GM12874 (cell line): ENCODE results near the gene ZNF385B.

ENCODE experiments used
- CTCF ChIP-seq: IDR thresholded peaks from 2 replicates; pipeline ENCODE4 v1.5.1; 2011; ENCODE audit warnings: low read depth, mild to moderate bottlenecking, control low read depth, low read length, moderate library complexity; ENCODE audit not compliant: insufficient read depth

Gene ZNF385B

GRCh38 chr2:179543361-179543901, 318.0 kb downstream of the ZNF385B start:
- TF ChIP-seq CTCF: no peak

GRCh38 chr2:179541586-179541985, 319.8 kb downstream of the ZNF385B start:
- TF ChIP-seq CTCF: no peak

- TF ChIP-seq CTCF: no peak
Measured at GRCh38 chr2:179539124-179539511, 322.3 kb downstream of the ZNF385B start.

GRCh38 chr2:179538406-179539123, 322.8 kb downstream of the ZNF385B start:
- TF ChIP-seq CTCF: no peak

- no peak for TF ChIP-seq CTCF
Measured at GRCh38 chr2:179536185-179536584, 325.2 kb downstream of the ZNF385B start.

GRCh38 chr2:179533875-179534274, 327.5 kb downstream of the ZNF385B start:
- TF ChIP-seq CTCF: no peak

GRCh38 chr2:179532863-179533278, 328.5 kb downstream of the ZNF385B start:
- TF ChIP-seq CTCF: no peak
